Activated B cell treated with CpG ODN at 0.5 μM for 24 hours (primary cell): Measurements from ENCODE around the gene DAAM1. TPM values are rescaled to one million over a fixed set of nuclear protein-coding genes. Genes with fewer than 3 reads are reported as not detected.
A peak's percentile ranks its signal among the peaks of the same experiment; 100 is the strongest.

Experiments used
- ATAC-seq: fragments of 200-7000 bp; cut with Tn5 transposase; one replicate; pipeline ENCODE4 v1.10.0; 2021; ENCODE audit warnings: low read depth, mild to moderate bottlenecking, moderate library complexity
- CTCF ChIA-PET: fragments of 350-600 bp; sonication (Branson Sonifier 250); formaldehyde crosslinking; loops from one replicate; lab custom pipeline; 2021; ENCODE audit warnings: antibody characterized with exemption; lab: Charles Lee
- POLR2A ChIA-PET: fragments of 350-600 bp; sonication (Branson Sonifier 250); formaldehyde crosslinking; loops from one replicate; lab custom pipeline; 2021; ENCODE audit warnings: antibody characterized with exemption; lab: Charles Lee
- DNase-seq: peaks from one replicate; pipeline ENCODE4 v3.0.0; 2022
- H3K27ac Mint-ChIP-seq: one replicate; pipeline ENCODE4 v1.8.0; 2020; ENCODE audit warnings: mixed read lengths
- H3K27me3 Mint-ChIP-seq: one replicate; pipeline ENCODE4 v1.8.0; 2021; ENCODE audit warnings: mixed read lengths
- H3K36me3 Mint-ChIP-seq: one replicate; pipeline ENCODE4 v1.8.0; 2021; ENCODE audit warnings: low read depth, mixed read lengths
- H3K4me1 Mint-ChIP-seq: one replicate; pipeline ENCODE4 v1.8.0; 2021; ENCODE audit warnings: mixed read lengths
- H3K4me3 Mint-ChIP-seq: one replicate; pipeline ENCODE4 v1.8.0; 2020; ENCODE audit warnings: mild to moderate bottlenecking, mixed read lengths
- H3K9me3 Mint-ChIP-seq: one replicate; pipeline ENCODE4 v1.8.0; 2020; ENCODE audit warnings: mixed read lengths
- CTCF ChIP-seq: fragments of 200-600 bp; IDR thresholded peaks from one replicate; pipeline ENCODE4 v1.8.0; 2022; ENCODE audit warnings: antibody characterized with exemption, mild to moderate bottlenecking
- intact Hi-C: fragments of 100-400 bp; cut with micrococcal nuclease; formaldehyde crosslinking; loops from one replicate; pipeline ENCODE4 v1.15.1; 2024
- total RNA-seq: library from RNA; stranded (reverse); gene quantifications from 2 replicates; pipeline ENCODE4 v1.2.3, GENCODE V29; 2022

The DAAM1 gene
- total RNA-seq, 1 donor from 2014 or later = 38.7 TPM

GRCh38 chr14:59262717-59263454 lies 74.4 kb downstream of the DAAM1 start:
- intact Hi-C loops = no loop called here
- ATAC-seq (no peak), DNase-seq (no peak)
- peaks cover 14% of the 10 kb centered on the region for H3K4me1 Mint-ChIP-seq
- no peak for TF ChIP-seq CTCF
- H3K27me3 Mint-ChIP-seq = no peaks in the 10 kb centered on the region
- ChIA-PET CTCF (interaction anchor here (0.6 kb wide), 1 partner anchor 211 kb away, joined by 3 read pairs; no protein-coding TSS in a partner anchor), POLR2A (no interaction called here)
- peaks cover 28% of the 10 kb centered on the region for H3K36me3 Mint-ChIP-seq
- no peak overlapping the region for H3K27ac Mint-ChIP-seq
- H3K4me3 Mint-ChIP-seq = no peak overlapping the region
- no peaks in the 10 kb centered on the region for H3K9me3 Mint-ChIP-seq

- no peak for TF ChIP-seq CTCF
- H3K27ac Mint-ChIP-seq = no peak overlapping the region
- ChIA-PET CTCF (no interaction called here), POLR2A (no interaction called here)
- H3K36me3 Mint-ChIP-seq = peaks cover 39% of the 10 kb centered on the region
- ATAC-seq (peak; percentile 31), DNase-seq (no peak)
- no peak overlapping the region for H3K4me3 Mint-ChIP-seq
- no peaks in the 10 kb centered on the region for H3K27me3 Mint-ChIP-seq
- no peaks in the 10 kb centered on the region for H3K9me3 Mint-ChIP-seq
- intact Hi-C loops = no loop called here
- peaks cover 14% of the 10 kb centered on the region for H3K4me1 Mint-ChIP-seq
Observed at GRCh38 chr14:59265808-59266207, 77.3 kb downstream of the DAAM1 start.

- peaks cover 39% of the 10 kb centered on the region for H3K36me3 Mint-ChIP-seq
- H3K9me3 Mint-ChIP-seq = no peaks in the 10 kb centered on the region
- H3K27me3 Mint-ChIP-seq = no peaks in the 10 kb centered on the region
- no peak for DNase-seq
- intact Hi-C loops = no loop called here
- H3K4me3 Mint-ChIP-seq = no peak overlapping the region
- CTCF ChIA-PET = no interaction called here
- no peak for TF ChIP-seq CTCF
- H3K4me1 Mint-ChIP-seq = peaks cover 14% of the 10 kb centered on the region
- POLR2A ChIA-PET = no interaction called here
- no peak for ATAC-seq
- no peak overlapping the region for H3K27ac Mint-ChIP-seq
Observed at GRCh38 chr14:59267046-59267445, 78.6 kb downstream of the DAAM1 start.

GRCh38 chr14:59268011-59268410 lies 79.5 kb downstream of the DAAM1 start:
- Mint-ChIP-seq H3K36me3 (peaks cover 39% of the 10 kb centered on the region), H3K9me3 (no peaks in the 10 kb centered on the region), H3K27me3 (no peaks in the 10 kb centered on the region), H3K4me3 (no peak overlapping the region), H3K27ac (no peak overlapping the region), H3K4me1 (peaks cover 14% of the 10 kb centered on the region)
- POLR2A ChIA-PET = interaction anchor here (0.5 kb wide), 1 partner anchor 80 kb away, joined by 4 read pairs; the partner anchor contains the start of gene DAAM1
- intact Hi-C loops = no loop called here
- no peak for ATAC-seq
- TF ChIP-seq CTCF = no peak
- no peak for DNase-seq
- CTCF ChIA-PET = no interaction called here

- intact Hi-C loops = no loop called here
- TF ChIP-seq CTCF = no peak
- Mint-ChIP-seq H3K9me3 (no peaks in the 10 kb centered on the region), H3K4me3 (no peak overlapping the region), H3K36me3 (peaks cover 34% of the 10 kb centered on the region), H3K27ac (no peak overlapping the region), H3K27me3 (no peaks in the 10 kb centered on the region), H3K4me1 (peaks cover 15% of the 10 kb centered on the region)
- POLR2A ChIA-PET = no interaction called here
- no peak for DNase-seq
- no peak for ATAC-seq
- CTCF ChIA-PET = no interaction called here
Observed at GRCh38 chr14:59268858-59269257, 80.4 kb downstream of the DAAM1 start.
